Activated CD8-positive, alpha-beta memory T cell treated with anti-CD3 and anti-CD28 coated beads, Interleukin-2, amount 50 U/mL, for 4 hours (primary cell): ENCODE data around the gene OR5B21.

Experiments used
- DNase-seq: peaks from one replicate; pipeline ENCODE4 v3.0.0-alpha.2; 2020

The OR5B21 gene

GRCh38 chr11:58490827-58491226 lies 17.1 kb downstream of the OR5B21 start:
- no peak for DNase-seq

GRCh38 chr11:58487170-58487569 lies 20.7 kb downstream of the OR5B21 start:
- DNase-seq, result no peak

GRCh38 chr11:58485961-58486360 lies 21.9 kb downstream of the OR5B21 start:
- DNase-seq, result no peak

- no peak for DNase-seq
Observed at GRCh38 chr11:58471892-58472291, 36.0 kb downstream of the OR5B21 start.

- DNase-seq, result no peak
Observed at GRCh38 chr11:58466293-58466692, 41.6 kb downstream of the OR5B21 start.

- no peak for DNase-seq
Observed at GRCh38 chr11:58465690-58466089, 42.2 kb downstream of the OR5B21 start.
